Measurements from ENCODE around the gene TRIM28.
"Not testable (repeated sequence)": the region's sequence is repeated elsewhere in the genome, so short reads cannot be mapped to it uniquely, and the experiment has no call there.

The TRIM28 gene

GRCh38 chr19:58561373-58562121 is 17.7 kb downstream of the TRIM28 start:
- DNase-seq (ENCODE audit: low spot score): no peak

DNA sequence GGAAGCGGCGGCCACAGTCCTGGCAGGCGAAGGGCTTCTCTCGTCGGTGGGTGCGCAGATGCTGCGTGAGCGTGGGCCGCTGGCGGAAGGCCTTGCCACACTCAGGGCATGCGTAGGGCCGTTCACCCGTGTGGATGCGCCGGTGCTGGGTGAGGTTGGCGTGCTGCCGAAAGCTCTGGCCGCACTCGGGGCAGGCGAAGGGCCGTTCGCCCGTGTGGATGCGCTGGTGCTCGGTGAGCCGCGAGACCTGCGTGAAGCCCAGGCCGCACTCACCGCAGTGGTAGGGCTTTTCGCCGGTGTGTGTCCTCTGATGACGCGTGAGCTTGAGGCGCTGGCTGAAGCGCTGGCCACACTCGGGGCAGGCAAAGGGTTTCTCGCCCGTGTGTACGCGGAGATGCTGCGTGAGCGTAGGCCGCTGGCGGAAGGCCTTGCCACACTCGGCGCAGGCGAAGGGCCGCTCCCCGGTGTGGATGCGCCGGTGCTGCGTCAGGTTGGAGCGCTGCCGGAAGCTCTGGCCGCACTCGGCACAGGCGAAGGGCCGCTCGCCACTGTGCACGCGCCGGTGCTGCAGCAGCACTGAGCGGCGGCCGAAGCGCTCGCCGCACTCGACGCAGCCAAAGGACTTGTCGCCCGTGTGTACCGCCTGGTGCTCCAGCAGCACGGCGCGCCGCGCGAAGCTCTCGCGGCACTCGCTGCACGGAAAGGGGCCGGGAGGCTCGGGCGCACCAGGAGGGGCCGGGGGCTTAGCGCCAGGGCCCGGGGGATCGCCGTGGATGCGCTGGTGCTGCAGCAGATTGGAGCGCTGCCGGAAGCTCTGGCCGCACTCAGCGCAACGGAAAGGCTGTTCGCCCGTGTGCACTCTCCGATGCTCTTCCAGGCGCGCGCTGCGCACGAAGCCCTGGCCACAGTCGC is 18.5 kb downstream of the TRIM28 start:
- no peak for DNase-seq (ENCODE audit: low spot score)

DNA sequence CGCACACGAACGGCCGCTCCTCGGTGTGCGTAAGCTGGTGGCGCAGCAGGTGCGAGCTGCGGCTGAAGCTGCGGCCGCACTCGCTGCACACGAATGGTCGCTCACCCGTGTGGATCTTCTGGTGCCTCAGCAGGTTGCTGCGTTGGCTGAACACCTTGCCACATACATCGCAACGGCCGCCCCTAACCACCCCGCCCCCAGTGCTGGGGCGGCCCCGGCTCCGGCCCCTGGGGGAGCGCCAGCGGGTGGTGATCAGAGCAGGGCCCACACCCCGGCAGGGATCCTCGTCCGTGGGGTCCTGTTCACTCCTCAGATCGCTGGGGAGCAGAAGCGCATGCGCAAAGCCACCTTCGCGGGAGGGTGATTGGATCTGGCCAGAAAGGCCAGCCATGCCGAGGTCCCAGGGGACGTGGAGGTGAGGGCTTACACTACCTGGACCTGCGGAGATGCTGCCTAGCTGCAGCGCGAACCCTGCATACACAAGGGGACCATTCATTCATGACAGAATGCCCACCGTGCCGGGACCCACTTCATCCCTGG is 19.2 kb downstream of the TRIM28 start:
- no peak for DNase-seq (ENCODE audit: low spot score)

- DNase-seq (ENCODE audit: low spot score): no peak
Observed at GRCh38 chr19:58563823-58564222, 20.0 kb downstream of the TRIM28 start.

DNA sequence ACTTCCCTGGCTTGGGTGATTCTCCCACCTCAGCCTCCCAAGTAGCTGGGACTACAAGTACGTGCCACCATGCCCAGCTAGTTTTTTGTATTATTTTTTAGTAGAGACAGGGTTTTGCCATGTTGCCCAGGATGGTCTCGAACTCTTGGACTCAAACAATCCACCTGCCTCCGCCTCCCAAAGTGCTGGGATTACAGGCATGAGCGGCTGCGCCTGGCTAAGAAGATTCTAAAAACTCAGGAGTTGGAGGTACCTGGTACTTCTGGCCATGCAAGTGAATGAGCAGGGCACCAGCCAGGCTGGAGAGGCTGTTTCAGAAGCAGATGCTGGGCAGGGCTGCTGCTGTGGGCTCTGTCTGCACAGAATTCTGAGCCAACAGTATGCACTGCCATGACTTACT is 23.1 kb downstream of the TRIM28 start:
- DNase-seq (ENCODE audit: low spot score): no peak

- DNase-seq (ENCODE audit: low spot score): no peak
Observed at GRCh38 chr19:58568453-58569130, 24.7 kb downstream of the TRIM28 start.

- no peak for DNase-seq (ENCODE audit: low spot score)
Observed at GRCh38 chr19:58569191-58569942, 25.5 kb downstream of the TRIM28 start.

GRCh38 chr19:58569943-58570670 is 26.2 kb downstream of the TRIM28 start:
- no peak for DNase-seq (ENCODE audit: low spot score)

DNA sequence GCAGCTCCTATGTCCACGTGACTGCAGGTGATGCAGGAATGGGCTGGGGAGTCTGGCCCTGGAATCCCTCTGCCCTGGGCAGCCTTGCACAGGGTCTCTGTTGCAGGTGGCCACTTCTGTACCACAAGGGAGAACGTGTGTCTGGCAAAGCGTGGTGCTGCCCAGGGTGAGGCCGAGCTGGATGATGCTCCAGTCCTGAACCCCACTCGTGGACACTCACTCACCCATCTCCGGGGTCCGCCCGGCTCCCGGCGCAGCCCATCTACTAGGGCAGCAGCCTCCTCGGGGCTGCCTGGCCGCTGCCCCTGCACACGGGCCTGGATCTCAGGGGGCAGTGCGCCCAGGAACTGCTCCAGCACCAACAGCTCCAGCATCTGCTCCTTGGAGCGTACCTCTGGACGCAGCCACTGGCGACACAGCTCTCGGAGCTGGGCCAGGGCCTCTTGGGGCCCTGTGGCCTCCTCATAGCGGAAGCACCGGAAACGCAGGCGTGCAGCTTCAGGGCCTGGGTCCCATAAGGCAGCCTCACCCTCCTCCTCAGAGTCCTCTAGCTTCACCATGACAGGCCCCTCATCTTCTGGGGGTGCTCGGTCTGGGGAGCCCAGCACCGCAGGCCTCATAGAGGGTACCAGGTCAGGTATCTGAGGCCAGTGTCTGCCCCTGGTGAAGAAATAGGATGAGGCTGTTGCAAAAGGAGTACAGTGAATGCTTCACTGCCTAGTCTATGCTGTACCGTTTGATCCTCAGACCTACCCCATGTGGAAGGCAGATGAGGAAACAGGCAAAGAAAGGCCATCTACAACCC is 27.1 kb downstream of the TRIM28 start:
- no peak for DNase-seq (ENCODE audit: low spot score)

- DNase-seq (ENCODE audit: low spot score): no peak
Observed at GRCh38 chr19:58571575-58571947, 27.7 kb downstream of the TRIM28 start.

DNA sequence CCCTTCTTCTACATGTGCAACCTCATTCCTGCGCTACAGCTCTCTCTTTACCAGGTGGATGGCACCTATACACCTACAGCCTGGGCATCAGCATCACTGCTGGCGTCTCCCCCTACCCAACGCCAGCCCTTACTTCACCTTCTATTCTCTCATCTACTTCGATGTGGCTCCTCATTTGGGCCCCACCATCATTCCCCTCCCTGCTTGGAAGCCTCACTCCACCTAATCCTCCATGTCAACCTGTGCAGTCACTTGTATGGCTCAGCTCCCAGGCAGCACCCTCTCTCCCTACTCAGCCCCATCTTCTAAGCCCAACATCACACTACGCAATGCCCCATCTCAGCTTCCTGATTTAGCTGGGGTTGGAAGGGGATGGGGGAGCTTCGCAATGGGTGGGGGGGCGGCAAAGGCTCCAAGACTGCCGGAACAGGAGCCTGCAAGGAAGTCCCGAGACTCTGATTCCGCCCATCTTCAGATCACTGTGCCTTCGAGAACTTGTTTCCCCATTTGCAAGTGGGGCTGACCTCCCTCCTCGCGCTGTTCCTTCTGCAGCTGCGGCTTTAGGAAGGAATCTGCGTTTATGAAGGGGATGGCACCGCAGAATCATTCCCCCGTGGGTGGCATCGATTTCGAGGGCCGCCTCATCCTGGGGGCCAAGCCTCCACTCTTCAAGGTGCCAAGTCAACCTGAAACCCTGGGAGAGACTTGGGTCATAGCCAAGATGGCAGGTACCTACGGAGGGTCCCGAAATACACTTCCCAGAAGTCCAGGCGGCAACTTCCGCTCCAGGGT is 28.4 kb downstream of the TRIM28 start:
- DNase-seq (ENCODE audit: low spot score): no peak

DNA sequence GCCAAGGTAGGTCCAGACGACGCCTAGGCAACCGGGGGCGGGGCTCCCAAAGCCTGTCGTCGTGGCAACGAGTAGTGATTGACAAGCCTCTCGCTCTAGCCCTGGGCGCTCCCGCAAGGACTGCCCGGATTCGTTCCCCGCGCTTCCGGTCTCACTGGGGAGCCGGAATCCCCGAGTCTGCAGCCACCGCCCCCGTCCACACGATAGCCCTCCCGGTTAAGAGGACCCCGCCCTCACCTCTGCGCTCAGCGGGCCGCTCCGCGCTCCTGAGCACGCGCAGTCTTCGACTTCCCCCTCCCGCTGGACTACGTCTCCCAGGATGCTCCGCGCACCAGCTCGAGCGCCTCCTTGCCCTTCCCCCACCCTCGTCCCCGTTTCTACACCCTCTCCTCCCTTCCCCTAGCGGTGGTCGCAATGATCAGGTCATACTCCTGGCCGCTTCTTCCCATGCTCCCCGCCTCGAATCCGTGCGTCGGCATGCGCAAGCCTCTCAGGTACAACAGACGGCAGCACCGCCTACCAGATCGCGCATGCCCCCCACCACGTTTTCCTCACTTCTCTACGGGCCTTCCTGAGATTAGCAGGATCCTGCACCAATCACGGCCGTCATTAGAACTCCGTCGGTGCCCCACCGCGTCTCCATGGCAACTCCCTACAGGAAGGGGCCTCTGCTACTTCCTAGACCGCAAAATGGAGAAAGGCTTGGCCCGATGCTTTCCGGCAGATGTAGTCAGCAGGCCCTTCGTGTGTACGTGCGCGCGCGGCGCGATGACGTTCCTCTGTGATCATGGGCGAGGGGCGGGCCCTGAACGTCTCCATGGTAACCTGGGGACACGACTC is 29.2 kb downstream of the TRIM28 start, which contains the start of gene MZF1:
Gene MZF1, minus strand, starts transcription at position 518 of the 840 bp plus-strand sequence. CDS start 1,946 bp downstream, outside the sequence.
- peak; percentile 99 for DNase-seq (ENCODE audit: low spot score)

GRCh38 chr19:58573658-58574164 is 29.8 kb downstream of the TRIM28 start:
- DNase-seq (ENCODE audit: low spot score): no peak

DNA sequence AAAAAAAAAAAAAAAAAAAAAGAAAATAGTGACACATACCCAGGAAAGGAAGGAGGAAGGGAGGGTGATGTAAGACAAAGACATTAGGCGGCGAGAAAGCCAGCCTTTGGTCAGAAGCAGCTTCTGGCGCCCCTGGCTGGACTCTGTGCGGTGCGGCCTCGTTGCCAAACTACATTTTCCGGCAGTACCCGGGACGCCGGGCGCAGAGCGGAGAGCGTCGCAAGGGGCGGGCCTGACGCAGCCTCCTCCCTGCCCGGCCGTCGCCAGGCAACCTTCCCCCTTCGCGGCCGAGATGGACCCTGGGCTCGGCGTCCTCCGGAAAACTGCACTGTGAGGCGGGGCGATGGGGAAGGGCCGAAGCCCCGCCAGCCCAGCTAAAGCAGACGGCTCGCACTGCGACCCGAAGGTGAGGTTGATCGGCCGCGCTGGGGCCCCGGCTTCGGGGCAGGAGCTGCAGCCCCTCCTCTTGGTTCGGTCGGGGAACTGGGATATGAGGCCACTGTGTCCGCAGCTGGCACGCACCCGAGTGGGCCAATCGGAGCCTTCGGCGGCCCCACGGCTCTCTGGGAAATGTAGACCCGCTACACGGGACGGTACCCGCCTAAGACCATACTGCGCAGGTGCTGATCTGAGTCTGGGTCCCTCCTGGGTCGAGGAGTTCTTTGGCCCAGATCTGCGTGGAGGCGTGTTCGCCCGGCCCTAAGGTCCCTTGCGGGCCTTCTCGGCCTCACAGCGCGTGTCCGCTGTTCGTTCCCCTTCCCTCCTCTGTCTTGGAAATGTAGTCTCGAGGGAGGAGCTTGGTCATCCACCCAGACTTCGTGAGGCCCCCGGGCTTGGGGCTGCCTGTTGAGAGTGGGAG is 31.5 kb downstream of the TRIM28 start:
- peak; percentile 89 for DNase-seq (ENCODE audit: low spot score)

- not testable (repeated sequence) for DNase-seq (ENCODE audit: low spot score)
Observed at GRCh38 chr19:58577581-58577980, 33.7 kb downstream of the TRIM28 start.

- DNase-seq (ENCODE audit: low spot score): no peak
Observed at GRCh38 chr19:58578012-58578925, 34.4 kb downstream of the TRIM28 start.

All from AG08395 (cell line).